PC-3 (cell line): Measurements from ENCODE around the gene NXPE3. TPM values are rescaled to one million over a fixed set of nuclear protein-coding genes. Genes with fewer than 3 reads are reported as not detected.

ENCODE experiments used
- ATAC-seq: fragments of 200-7000 bp; cut with Tn5 transposase; 2 replicates; pipeline ENCODE4 v1.9.1; 2020; ENCODE audit warnings: mild to moderate bottlenecking, moderate library complexity
- BruUV-seq: library from RNA; stranded (reverse); fragments of 400-500 nt; replicated peaks from 2 replicates; lab custom pipeline; 2021; lab: Mats Ljungman, UMichigan
- CTCF ChIA-PET: fragments of 300-600 bp; sonication (Branson Sonifier 250); formaldehyde crosslinking; loops from one replicate; lab custom pipeline; 2022; ENCODE audit warnings: antibody characterized with exemption; lab: Charles Lee
- POLR2A ChIA-PET: fragments of 300-600 bp; sonication (Branson Sonifier 250); formaldehyde crosslinking; loops from one replicate; lab custom pipeline; 2022; ENCODE audit warnings: antibody characterized with exemption; ENCODE audit not compliant: unreplicated experiment; lab: Charles Lee
- DNase-seq: peaks from one replicate; pipeline ENCODE4 v3.0.0-alpha.2; 2015
- H2AFZ ChIP-seq: fragments of 300-600 bp; sonication (generic); 2 replicates; pipeline ENCODE4 v1.6.0; 2016; ENCODE audit warnings: antibody characterized with exemption, low read length
- H3F3A ChIP-seq: fragments of 300-600 bp; sonication (generic); one replicate; pipeline ENCODE4 v1.6.0; 2017; ENCODE audit warnings: antibody characterized with exemption, low read length, control low read depth, mild to moderate bottlenecking; ENCODE audit not compliant: unreplicated experiment
- H3K27ac ChIP-seq: fragments of 300-600 bp; sonication (generic); 2 replicates; pipeline ENCODE4 v1.5.1; 2016; ENCODE audit warnings: mild to moderate bottlenecking, low read length
- H3K27me3 ChIP-seq: fragments of 300-600 bp; sonication (generic); 2 replicates; pipeline ENCODE4 v1.6.1; 2016; ENCODE audit warnings: low read length, mixed read lengths
- H3K36me3 ChIP-seq: fragments of 300-600 bp; sonication (generic); 2 replicates; pipeline ENCODE4 v1.6.1; 2016; ENCODE audit warnings: low read depth, mixed run types, low read length, mixed read lengths
- H3K4me1 ChIP-seq: fragments of 300-600 bp; sonication (generic); 2 replicates; pipeline ENCODE4 v1.5.1; 2016; ENCODE audit warnings: low read length; ENCODE audit not compliant: insufficient read depth
- H3K4me2 ChIP-seq: fragments of 300-600 bp; sonication (generic); 2 replicates; pipeline ENCODE4 v1.6.0; 2016; ENCODE audit warnings: low read length
- H3K4me3 ChIP-seq: fragments of 300-600 bp; sonication (generic); 2 replicates; pipeline ENCODE4 v1.5.1; 2016; ENCODE audit warnings: mild to moderate bottlenecking, low read length, mixed read lengths
- H3K79me2 ChIP-seq: fragments of 300-600 bp; sonication (generic); 2 replicates; pipeline ENCODE4 v1.6.1; 2017; ENCODE audit warnings: low read length, mixed read lengths
- H3K9ac ChIP-seq: fragments of 300-600 bp; sonication (generic); 2 replicates; pipeline ENCODE4 v1.6.0; 2016; ENCODE audit warnings: mild to moderate bottlenecking, low read length
- H3K9me2 ChIP-seq: fragments of 300-600 bp; sonication (generic); replicated peaks from 2 replicates; pipeline ENCODE4 v1.6.1; 2016; ENCODE audit warnings: mixed run types, low read length, mixed read lengths
- H3K9me3 ChIP-seq: fragments of 300-600 bp; sonication (generic); 2 replicates; pipeline ENCODE4 v1.6.1; 2016; ENCODE audit warnings: low read length, mixed read lengths
- H4K20me1 ChIP-seq: fragments of 300-600 bp; sonication (generic); 2 replicates; pipeline ENCODE4 v1.6.1; 2016; ENCODE audit warnings: low read length, mixed read lengths
- EZH2 ChIP-seq: fragments of 300-600 bp; sonication (generic); IDR thresholded peaks from one replicate; pipeline ENCODE4 v1.6.1; 2017; ENCODE audit warnings: antibody characterized with exemption, mild to moderate bottlenecking, low read length; ENCODE audit not compliant: unreplicated experiment
- EZH2phosphoT487 ChIP-seq: fragments of 300-600 bp; sonication (generic); IDR thresholded peaks from 2 replicates; pipeline ENCODE4 v1.6.1; 2018; ENCODE audit warnings: mild to moderate bottlenecking, antibody characterized with exemption, low read length, borderline replicate concordance
- intact Hi-C: fragments of 100-400 bp; cut with micrococcal nuclease; formaldehyde crosslinking; loops from 2 replicates; pipeline ENCODE4 v1.9.0; 2023
- total RNA-seq: library from RNA; depleted of rRNA; stranded (reverse); fragments of >200 nt; gene quantifications from 2 replicates; pipeline ENCODE4 v1.2.3, GENCODE V29; 2014
- TF ChIP-seq, protein P1 (sequence below): fragments of 300-600 bp; sonication (generic); conservative IDR thresholded peaks from 2 replicates; pipeline ENCODE4 v1.5.1; 2017; ENCODE audit warnings: antibody characterized with exemption, low read depth, mild to moderate bottlenecking, low read length

NXPE3 gene
- total RNA-seq, 1 experiment from 2014 or later = 12.6 TPM

DNA sequence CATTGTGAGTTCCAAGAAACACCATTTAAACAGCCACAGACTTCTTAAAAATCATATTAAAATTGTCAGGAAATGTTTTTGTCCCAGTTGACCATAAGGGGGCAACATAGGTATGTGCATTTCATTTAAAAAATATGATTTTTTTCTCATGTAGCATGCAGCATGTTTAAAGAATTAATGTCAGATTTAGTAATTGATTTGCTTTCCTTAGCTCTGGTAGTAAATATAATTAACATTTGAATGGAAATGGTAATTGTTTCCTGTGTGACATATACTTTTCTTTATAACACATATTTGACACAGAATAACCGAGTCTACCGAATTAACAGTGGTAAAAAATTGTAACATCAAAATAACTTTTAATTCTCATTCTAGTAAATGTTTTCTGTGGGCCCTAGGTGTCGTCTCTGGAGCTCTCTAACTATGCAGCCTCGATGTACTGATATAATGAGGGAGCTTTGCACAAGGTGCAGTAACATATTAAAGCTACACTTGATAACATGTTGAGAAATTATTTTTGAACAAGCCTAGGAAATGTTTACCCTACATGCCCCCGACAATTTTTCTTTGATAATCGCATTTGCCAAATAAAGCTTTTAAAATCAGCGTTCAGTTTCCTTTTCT, 34.9 kb downstream of the NXPE3 start:
- ATAC-seq (peak; percentile 21; the same call in 1 of the 2 replicates), DNase-seq (peak; percentile 74)
- intact Hi-C loops = loop anchor here (1.0 to 10.0 kb wide), 7 partner anchors 35 to 411 kb away; partner anchors contain the start of gene NFKBIZ
- Histone ChIP-seq H3F3A (no peaks in the 10 kb centered on the region), H3K9me2 (no peaks in the 10 kb centered on the region), H4K20me1 (no peaks in the 10 kb centered on the region), H3K4me3 (no peak overlapping the region), H3K27me3 (no peaks in the 10 kb centered on the region), H3K36me3 (no peaks in the 10 kb centered on the region; the same call in 1 of the 2 replicates), H3K9ac (peak overlapping the region; percentile 58), H3K4me1 (peaks cover 31% of the 10 kb centered on the region), H2AFZ (no peak overlapping the region), H3K9me3 (no peaks in the 10 kb centered on the region), H3K27ac (peak overlapping the region; percentile 50), H3K79me2 (no peaks in the 10 kb centered on the region), H3K4me2 (0 out of 2 replicates have a peak overlapping the region, but pooled peaks have one; percentile 1)
- no TSS peak for BruUV-seq
- TF ChIP-seq, protein P1, sequence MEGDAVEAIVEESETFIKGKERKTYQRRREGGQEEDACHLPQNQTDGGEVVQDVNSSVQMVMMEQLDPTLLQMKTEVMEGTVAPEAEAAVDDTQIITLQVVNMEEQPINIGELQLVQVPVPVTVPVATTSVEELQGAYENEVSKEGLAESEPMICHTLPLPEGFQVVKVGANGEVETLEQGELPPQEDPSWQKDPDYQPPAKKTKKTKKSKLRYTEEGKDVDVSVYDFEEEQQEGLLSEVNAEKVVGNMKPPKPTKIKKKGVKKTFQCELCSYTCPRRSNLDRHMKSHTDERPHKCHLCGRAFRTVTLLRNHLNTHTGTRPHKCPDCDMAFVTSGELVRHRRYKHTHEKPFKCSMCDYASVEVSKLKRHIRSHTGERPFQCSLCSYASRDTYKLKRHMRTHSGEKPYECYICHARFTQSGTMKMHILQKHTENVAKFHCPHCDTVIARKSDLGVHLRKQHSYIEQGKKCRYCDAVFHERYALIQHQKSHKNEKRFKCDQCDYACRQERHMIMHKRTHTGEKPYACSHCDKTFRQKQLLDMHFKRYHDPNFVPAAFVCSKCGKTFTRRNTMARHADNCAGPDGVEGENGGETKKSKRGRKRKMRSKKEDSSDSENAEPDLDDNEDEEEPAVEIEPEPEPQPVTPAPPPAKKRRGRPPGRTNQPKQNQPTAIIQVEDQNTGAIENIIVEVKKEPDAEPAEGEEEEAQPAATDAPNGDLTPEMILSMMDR = peak; percentile 87
- TF ChIP-seq EZH2 (no peak), EZH2phosphoT487 (no peak)
- CTCF ChIA-PET = interaction anchor here (0.6 to 1.1 kb wide), 4 partner anchors 31 to 411 kb away, joined by 3 to 17 read pairs (median 4); no protein-coding TSS in a partner anchor
- POLR2A ChIA-PET = interaction anchor here (0.5 to 0.6 kb wide), 2 partner anchors 360 to 414 kb away, joined by 3 to 5 read pairs; no protein-coding TSS in a partner anchor

DNA sequence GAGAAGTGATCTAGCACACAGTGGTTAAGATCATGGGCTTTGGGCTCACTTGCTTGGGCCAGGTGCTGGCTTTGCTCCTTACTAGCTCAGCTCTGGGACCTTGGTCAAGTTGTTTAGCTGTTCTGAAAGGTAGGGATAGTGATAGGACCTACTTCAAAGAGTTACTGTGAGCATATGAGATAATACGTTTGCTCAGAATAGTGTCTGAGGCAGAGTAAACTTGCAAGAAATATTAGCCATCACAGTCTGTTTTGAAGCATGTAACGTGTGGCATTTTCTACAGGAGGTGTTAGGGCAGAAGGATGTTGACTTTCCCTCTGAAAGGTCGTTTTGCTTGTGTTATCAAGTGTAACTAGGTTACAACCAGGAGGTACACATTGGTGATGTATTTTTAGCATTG, 35.8 kb downstream of the NXPE3 start:
- CTCF ChIA-PET = interaction anchor here (0.5 to 1.0 kb wide), 3 partner anchors 360 to 414 kb away, joined by 3 to 4 read pairs (median 4); no protein-coding TSS in a partner anchor
- Histone ChIP-seq H2AFZ (no peak overlapping the region), H3K27me3 (no peaks in the 10 kb centered on the region), H3K9me3 (no peaks in the 10 kb centered on the region), H4K20me1 (no peaks in the 10 kb centered on the region), H3K4me3 (no peak overlapping the region), H3K4me2 (no peak overlapping the region), H3K36me3 (no peaks in the 10 kb centered on the region; the same call in 1 of the 2 replicates), H3K4me1 (peaks cover 25% of the 10 kb centered on the region), H3K9me2 (no peaks in the 10 kb centered on the region), H3K9ac (peak overlapping the region; percentile 58; the same call in 1 of the 2 replicates), H3K79me2 (no peaks in the 10 kb centered on the region), H3F3A (no peaks in the 10 kb centered on the region), H3K27ac (0 out of 2 replicates have a peak overlapping the region, but pooled peaks have one; percentile 10)
- intact Hi-C loops = loop anchor here (5.0 to 10.0 kb wide), 3 partner anchors 47 to 320 kb away; no protein-coding TSS in a partner anchor
- no TSS peak for BruUV-seq
- TF ChIP-seq, protein P1 = no peak
- TF ChIP-seq EZH2phosphoT487 (no peak), EZH2 (no peak)
- DNase-seq (no peak), ATAC-seq (no peak)
- POLR2A ChIA-PET = no interaction called here
